Right lobe of liver (tissue), 4 donors: ENCODE results near the gene WASL.

Experiments
- CTCF ChIP-seq, 4 donors: fragments of 200-600 bp in 3 of 4; fragments of 450-650 bp in 1 of 4; IDR thresholded peaks; one replicate each; pipeline versions ENCODE4 v1.5.1 to v1.8.0; 2016 to 2022; ENCODE audit warnings: antibody characterized with exemption in 4 of 4, mild to moderate bottlenecking in 2 of 4
- POLR2A ChIP-seq: fragments of 450-650 bp; IDR thresholded peaks from one replicate; pipeline ENCODE4 v1.6.1; 2017; ENCODE audit warnings: antibody characterized with exemption, mild to moderate bottlenecking
- donor health status: DM: no; HTN: no; CAD: no.
- donor health status: DM: no; HTN: no; CAD: no.
- donor health status: DM: no; HTN: yes; CAD: no.

- TF ChIP-seq POLR2A (no peak), CTCF (IDR thresholded peaks at IDR 0.05) (no peak)
These were observed 68.2 kb downstream of the WASL start for GRCh38 chr7:123680580-123680979.
